Panc1 (cell line): ENCODE results near the gene WNT3. TPM values are rescaled to one million over a fixed set of nuclear protein-coding genes. Genes with fewer than 3 reads are reported as not detected.

Source experiments
- ATAC-seq: fragments of 200-7000 bp; cut with Tn5 transposase; 2 replicates; pipeline ENCODE4 v1.9.1; 2020; ENCODE audit warnings: mild to moderate bottlenecking, moderate library complexity
- BruUV-seq: library from RNA; stranded (reverse); fragments of 400-500 nt; replicated peaks from 2 replicates; lab custom pipeline; 2021; lab: Mats Ljungman, UMichigan
- CTCF ChIA-PET: fragments of 300-600 bp; sonication (Branson Sonifier 250); formaldehyde crosslinking; loops from one replicate; lab custom pipeline; 2022; ENCODE audit warnings: antibody characterized with exemption; lab: Charles Lee
- POLR2A ChIA-PET: fragments of 300-600 bp; sonication (Branson Sonifier 250); formaldehyde crosslinking; loops from one replicate; lab custom pipeline; 2022; ENCODE audit warnings: antibody characterized with exemption; lab: Charles Lee
- DNase-seq: peaks from one replicate; pipeline ENCODE4 v3.0.0-alpha.2; 2010; ENCODE audit warnings: low read depth, low spot score
- H3K27ac ChIP-seq: 2 replicates; pipeline ENCODE4 v1.5.1; 2011; ENCODE audit warnings: mild to moderate bottlenecking, low read length, inconsistent platforms
- H3K27me3 ChIP-seq: fragments of 200-500 bp; sonication (Bioruptor generic); 2 replicates; pipeline ENCODE4 v1.6.0; 2014; ENCODE audit warnings: low read length, inconsistent platforms; ENCODE audit not compliant: control insufficient read depth, insufficient read depth
- H3K36me3 ChIP-seq: fragments of 200-500 bp; sonication (Bioruptor generic); 2 replicates; pipeline ENCODE4 v1.5.1; 2014; ENCODE audit warnings: inconsistent platforms, mild to moderate bottlenecking, low read length, moderate library complexity; ENCODE audit not compliant: control insufficient read depth, insufficient read depth
- H3K4me1 ChIP-seq: 2 replicates; pipeline ENCODE4 v1.5.1; 2011; ENCODE audit warnings: inconsistent platforms, mild to moderate bottlenecking, low read length, moderate library complexity; ENCODE audit not compliant: control insufficient read depth, insufficient read depth
- H3K4me3 ChIP-seq, 2 experiments: 2 replicates each; pipeline ENCODE4 v1.5.1; 2011 to 2012; ENCODE audit warnings: low read depth in 2 of 2, low read length in 2 of 2, mild to moderate bottlenecking in 2 of 2, inconsistent platforms in 1 of 2, moderate library complexity in 1 of 2
- H3K9me3 ChIP-seq: fragments of 200-500 bp; sonication (Bioruptor generic); 2 replicates; pipeline ENCODE4 v1.5.1; 2014; ENCODE audit warnings: low read depth, mild to moderate bottlenecking, inconsistent platforms, low read length, moderate library complexity; ENCODE audit not compliant: control insufficient read depth, insufficient read depth
- POLR2AphosphoS5 ChIP-seq: IDR thresholded peaks from 2 replicates; pipeline ENCODE4 v1.6.1; 2012; ENCODE audit warnings: mild to moderate bottlenecking, low read depth, low read length, moderate library complexity
- SIN3A ChIP-seq: IDR thresholded peaks from 2 replicates; pipeline ENCODE4 v1.6.1; 2012; ENCODE audit warnings: low read depth, mild to moderate bottlenecking, low read length, moderate library complexity, borderline replicate concordance; ENCODE audit not compliant: insufficient read depth
- TCF7L2 ChIP-seq: IDR thresholded peaks from 2 replicates; pipeline ENCODE4 v1.6.1; 2011; ENCODE audit warnings: mild to moderate bottlenecking, low read depth, low read length, inconsistent platforms
- in situ Hi-C: cut with HindIII; loops from 2 replicates; pipeline ENCODE4 v1.10.0; 2016; ENCODE audit warnings: low sequenced_read_pairs, low pct_unique_long_range_greater_than_20kb
- intact Hi-C: fragments of 100-400 bp; cut with micrococcal nuclease; formaldehyde crosslinking; loops from one replicate; pipeline ENCODE4 v1.10.0; 2022; ENCODE audit not compliant: unreplicated experiment
- total RNA-seq: library from RNA; stranded (reverse); gene quantifications from one replicate; pipeline ENCODE4 v1.2.1, GENCODE V29; 2021; ENCODE audit not compliant: unreplicated experiment
- TF ChIP-seq, protein P1 (sequence below): fragments of 450-650 bp; IDR thresholded peaks from 2 replicates; pipeline ENCODE4 v1.5.1; 2017; ENCODE audit warnings: mild to moderate bottlenecking
- TF ChIP-seq, protein P2 (sequence below), 2 experiments: IDR thresholded peaks; 2 replicates each; pipeline ENCODE4 v1.6.1; 2011 to 2012; ENCODE audit warnings: low read depth in 2 of 2, control low read depth in 1 of 2, low read length in 1 of 2, mild to moderate bottlenecking in 1 of 2, moderate library complexity in 1 of 2; ENCODE audit not compliant: insufficient read depth in 1 of 2

The WNT3 gene
- total RNA-seq, 1 experiment from 2014 or later, result 3.4 TPM

DNA sequence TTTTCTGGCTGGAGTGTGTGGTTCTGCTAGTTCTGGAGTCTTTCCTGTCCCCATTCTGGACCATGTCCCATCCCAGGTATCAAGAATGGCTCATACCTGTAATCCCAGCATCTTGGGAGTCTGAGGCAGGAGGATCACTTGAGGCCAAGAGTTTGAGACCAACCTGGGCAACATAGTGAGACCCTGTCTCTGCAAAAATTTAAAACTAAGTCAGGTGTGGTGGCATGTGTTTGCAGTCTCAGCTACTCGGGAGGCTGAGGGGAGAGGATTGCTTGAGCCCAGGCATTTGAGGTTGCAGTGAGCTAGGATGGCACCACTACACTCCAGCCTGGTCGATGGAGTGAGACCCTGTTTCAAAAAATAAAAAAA lies 15.3 kb upstream of the WNT3 start:
- in situ Hi-C loops, result no loop called here
- no TSS peak for BruUV-seq
- no peaks in the 10 kb centered on the region for H3K27me3 ChIP-seq
- no peaks in the 10 kb centered on the region for H3K4me1 ChIP-seq
- H3K36me3 ChIP-seq, result no peaks in the 10 kb centered on the region
- TF ChIP-seq, protein P1, sequence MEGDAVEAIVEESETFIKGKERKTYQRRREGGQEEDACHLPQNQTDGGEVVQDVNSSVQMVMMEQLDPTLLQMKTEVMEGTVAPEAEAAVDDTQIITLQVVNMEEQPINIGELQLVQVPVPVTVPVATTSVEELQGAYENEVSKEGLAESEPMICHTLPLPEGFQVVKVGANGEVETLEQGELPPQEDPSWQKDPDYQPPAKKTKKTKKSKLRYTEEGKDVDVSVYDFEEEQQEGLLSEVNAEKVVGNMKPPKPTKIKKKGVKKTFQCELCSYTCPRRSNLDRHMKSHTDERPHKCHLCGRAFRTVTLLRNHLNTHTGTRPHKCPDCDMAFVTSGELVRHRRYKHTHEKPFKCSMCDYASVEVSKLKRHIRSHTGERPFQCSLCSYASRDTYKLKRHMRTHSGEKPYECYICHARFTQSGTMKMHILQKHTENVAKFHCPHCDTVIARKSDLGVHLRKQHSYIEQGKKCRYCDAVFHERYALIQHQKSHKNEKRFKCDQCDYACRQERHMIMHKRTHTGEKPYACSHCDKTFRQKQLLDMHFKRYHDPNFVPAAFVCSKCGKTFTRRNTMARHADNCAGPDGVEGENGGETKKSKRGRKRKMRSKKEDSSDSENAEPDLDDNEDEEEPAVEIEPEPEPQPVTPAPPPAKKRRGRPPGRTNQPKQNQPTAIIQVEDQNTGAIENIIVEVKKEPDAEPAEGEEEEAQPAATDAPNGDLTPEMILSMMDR, result no peak
- TF ChIP-seq TCF7L2 (no peak), POLR2AphosphoS5 (no peak), SIN3A (no peak)
- TF ChIP-seq, protein P2, sequence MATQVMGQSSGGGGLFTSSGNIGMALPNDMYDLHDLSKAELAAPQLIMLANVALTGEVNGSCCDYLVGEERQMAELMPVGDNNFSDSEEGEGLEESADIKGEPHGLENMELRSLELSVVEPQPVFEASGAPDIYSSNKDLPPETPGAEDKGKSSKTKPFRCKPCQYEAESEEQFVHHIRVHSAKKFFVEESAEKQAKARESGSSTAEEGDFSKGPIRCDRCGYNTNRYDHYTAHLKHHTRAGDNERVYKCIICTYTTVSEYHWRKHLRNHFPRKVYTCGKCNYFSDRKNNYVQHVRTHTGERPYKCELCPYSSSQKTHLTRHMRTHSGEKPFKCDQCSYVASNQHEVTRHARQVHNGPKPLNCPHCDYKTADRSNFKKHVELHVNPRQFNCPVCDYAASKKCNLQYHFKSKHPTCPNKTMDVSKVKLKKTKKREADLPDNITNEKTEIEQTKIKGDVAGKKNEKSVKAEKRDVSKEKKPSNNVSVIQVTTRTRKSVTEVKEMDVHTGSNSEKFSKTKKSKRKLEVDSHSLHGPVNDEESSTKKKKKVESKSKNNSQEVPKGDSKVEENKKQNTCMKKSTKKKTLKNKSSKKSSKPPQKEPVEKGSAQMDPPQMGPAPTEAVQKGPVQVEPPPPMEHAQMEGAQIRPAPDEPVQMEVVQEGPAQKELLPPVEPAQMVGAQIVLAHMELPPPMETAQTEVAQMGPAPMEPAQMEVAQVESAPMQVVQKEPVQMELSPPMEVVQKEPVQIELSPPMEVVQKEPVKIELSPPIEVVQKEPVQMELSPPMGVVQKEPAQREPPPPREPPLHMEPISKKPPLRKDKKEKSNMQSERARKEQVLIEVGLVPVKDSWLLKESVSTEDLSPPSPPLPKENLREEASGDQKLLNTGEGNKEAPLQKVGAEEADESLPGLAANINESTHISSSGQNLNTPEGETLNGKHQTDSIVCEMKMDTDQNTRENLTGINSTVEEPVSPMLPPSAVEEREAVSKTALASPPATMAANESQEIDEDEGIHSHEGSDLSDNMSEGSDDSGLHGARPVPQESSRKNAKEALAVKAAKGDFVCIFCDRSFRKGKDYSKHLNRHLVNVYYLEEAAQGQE (IDR thresholded peaks at IDR 0.05; ENCODE audit: insufficient read depth in 1 of 2, low read depth in 2 of 2, low read length in 1 of 2), result no peak
- no peak overlapping the region for H3K27ac ChIP-seq
- DNase-seq (no peak), ATAC-seq (no peak)
- POLR2A ChIA-PET, result no interaction called here
- no peaks in the 10 kb centered on the region for H3K9me3 ChIP-seq
- no peak overlapping the region for H3K4me3 ChIP-seq
- CTCF ChIA-PET, result interaction anchor here (1.0 to 1.2 kb wide), 2 partner anchors 8 to 23 kb away, joined by 3 read pairs; no protein-coding TSS in a partner anchor
- intact Hi-C loops, result no loop called here

DNA sequence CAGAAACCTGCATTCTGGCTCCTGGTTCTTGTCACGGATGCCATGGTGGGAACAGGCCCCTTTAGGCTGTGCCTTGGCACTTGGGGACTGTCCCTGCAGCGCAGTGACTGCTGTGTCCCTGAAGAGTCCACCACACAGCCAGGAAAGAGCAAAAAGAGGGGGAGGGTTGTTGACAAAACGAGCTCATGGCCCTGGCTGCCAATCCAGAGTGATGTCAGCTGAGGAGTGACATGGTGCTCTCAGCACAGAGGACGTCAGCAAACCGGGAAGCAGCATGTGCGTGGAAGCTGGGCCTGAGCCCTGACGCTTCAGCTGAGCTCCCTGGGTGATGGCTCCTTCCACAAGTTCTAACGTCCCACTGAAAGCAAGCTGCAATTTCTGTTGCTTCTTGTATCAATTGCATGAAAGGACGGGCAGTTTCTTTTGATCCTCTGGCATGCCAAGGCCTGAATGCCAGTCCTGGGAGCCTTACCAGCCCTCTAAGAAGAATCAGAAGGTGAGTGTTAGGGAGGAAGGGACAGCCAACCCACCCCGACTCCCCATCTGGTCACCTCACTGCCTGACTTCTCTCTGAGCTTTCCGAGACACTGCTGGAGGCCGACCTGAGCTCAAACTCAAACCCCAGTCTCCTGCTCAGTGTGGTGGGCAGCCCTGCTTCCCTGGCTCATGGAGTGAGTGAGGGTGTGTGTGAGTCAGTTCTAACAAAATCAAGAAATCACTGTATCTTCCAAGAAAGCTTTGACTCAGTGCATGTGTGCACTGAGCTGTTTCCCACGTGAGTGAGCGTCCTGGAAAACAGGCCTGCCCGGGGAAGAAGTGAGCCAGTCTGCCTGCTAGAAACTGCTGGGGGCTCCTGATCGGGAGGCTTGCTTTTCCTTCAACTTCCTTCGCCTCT lies 14.7 kb upstream of the WNT3 start:
- H3K4me3 ChIP-seq, result no peak overlapping the region
- ChIA-PET POLR2A (no interaction called here), CTCF (interaction anchor here (0.5 to 1.2 kb wide), 2 partner anchors 8 to 640 kb away, joined by 3 read pairs; partner anchors contain the start of gene KANSL1)
- BruUV-seq, result no TSS peak
- H3K9me3 ChIP-seq, result no peaks in the 10 kb centered on the region
- TF ChIP-seq, protein P2 (IDR thresholded peaks at IDR 0.05; ENCODE audit: insufficient read depth in 1 of 2, low read depth in 2 of 2, low read length in 1 of 2), result no peak
- TF ChIP-seq TCF7L2 (no peak), SIN3A (no peak), POLR2AphosphoS5 (no peak)
- TF ChIP-seq, protein P1, result no peak
- intact Hi-C loops (no loop called here), in situ Hi-C loops (no loop called here)
- no peaks in the 10 kb centered on the region for H3K4me1 ChIP-seq
- no peak overlapping the region for H3K27ac ChIP-seq
- no peaks in the 10 kb centered on the region for H3K36me3 ChIP-seq
- ATAC-seq (no peak), DNase-seq (no peak)
- no peaks in the 10 kb centered on the region for H3K27me3 ChIP-seq
